OCI-LY1 (cell line): Measurements from ENCODE around the gene FUT8.

Source experiments
- H2AFZ ChIP-seq: fragments of 200-600 bp; sonication (generic), shearing (Covaris generic); 2 replicates; pipeline ENCODE4 v1.6.0; 2014; ENCODE audit warnings: antibody characterized with exemption, mild to moderate bottlenecking, low read length
- H3F3A ChIP-seq: fragments of 200-600 bp; sonication (generic), shearing (Covaris generic); 2 replicates; pipeline ENCODE4 v1.6.0; 2014; ENCODE audit warnings: mild to moderate bottlenecking, antibody characterized with exemption, low read length, moderate library complexity; ENCODE audit not compliant: insufficient read depth
- H3K27ac ChIP-seq: fragments of 200-600 bp; sonication (generic); 2 replicates; pipeline ENCODE4 v1.5.1; 2014; ENCODE audit warnings: low read length, mixed run types, mild to moderate bottlenecking, low read depth; ENCODE audit not compliant: poor library complexity, severe bottlenecking
- H3K27me3 ChIP-seq: fragments of 200-600 bp; sonication (generic); 2 replicates; pipeline ENCODE4 v1.6.0; 2014; ENCODE audit warnings: antibody characterized with exemption, mild to moderate bottlenecking, low read length, moderate library complexity; ENCODE audit not compliant: insufficient read depth
- H3K36me3 ChIP-seq: fragments of 200-600 bp; sonication (generic); 2 replicates; pipeline ENCODE4 v1.6.1; 2014; ENCODE audit warnings: mild to moderate bottlenecking, antibody characterized with exemption, low read length, moderate library complexity, mixed read lengths; ENCODE audit not compliant: insufficient read depth
- H3K4me1 ChIP-seq: fragments of 200-600 bp; sonication (generic); 2 replicates; pipeline ENCODE4 v1.5.1; 2014; ENCODE audit warnings: mild to moderate bottlenecking, low read length, moderate library complexity; ENCODE audit not compliant: insufficient read depth, severe bottlenecking
- H3K4me2 ChIP-seq: fragments of 200-600 bp; sonication (generic), shearing (Covaris generic); 2 replicates; pipeline ENCODE4 v1.6.1; 2014; ENCODE audit warnings: low read length
- H3K4me3 ChIP-seq: fragments of 200-600 bp; sonication (generic); 2 replicates; pipeline ENCODE4 v1.5.1; 2014; ENCODE audit warnings: low read length, low read depth, mild to moderate bottlenecking, mixed read lengths; ENCODE audit not compliant: poor library complexity, severe bottlenecking
- H3K79me2 ChIP-seq: fragments of 200-600 bp; shearing (Covaris generic); 2 replicates; pipeline ENCODE4 v1.6.1; 2016; ENCODE audit warnings: mixed run types, low read length, mixed read lengths; ENCODE audit not compliant: insufficient read depth
- H3K9ac ChIP-seq: fragments of 200-600 bp; sonication (generic), shearing (Covaris generic); 2 replicates; pipeline ENCODE4 v1.6.1; 2014; ENCODE audit warnings: mild to moderate bottlenecking, low read length, mixed read lengths
- H3K9me2 ChIP-seq: fragments of 200-600 bp; sonication (generic), shearing (Covaris generic); 2 replicates; pipeline ENCODE4 v1.6.1; 2014; ENCODE audit warnings: low read depth, mild to moderate bottlenecking, low read length, mixed read lengths
- H3K9me3 ChIP-seq: fragments of 200-600 bp; shearing (Covaris generic); 2 replicates; pipeline ENCODE4 v1.6.1; 2014; ENCODE audit warnings: low read length, mixed read lengths
- H4K20me1 ChIP-seq: fragments of 200-600 bp; sonication (generic), shearing (Covaris generic); 2 replicates; pipeline ENCODE4 v1.6.0; 2016; ENCODE audit warnings: mild to moderate bottlenecking, low read length; ENCODE audit not compliant: insufficient read depth
- EZH2 ChIP-seq: fragments of 200-600 bp; sonication (generic), shearing (Covaris generic); IDR thresholded peaks from 2 replicates; pipeline ENCODE4 v1.8.0; 2017; ENCODE audit warnings: borderline replicate concordance, mixed run types, mild to moderate bottlenecking, antibody characterized with exemption, low read length, moderate library complexity, mixed read lengths
- TF ChIP-seq, protein P1 (sequence below): fragments of 200-600 bp; sonication (generic), shearing (Covaris generic); IDR thresholded peaks from 2 replicates; pipeline ENCODE4 v1.5.1; 2017; ENCODE audit warnings: mild to moderate bottlenecking, antibody characterized with exemption, low read length, moderate library complexity, mixed read lengths

The FUT8 gene

DNA sequence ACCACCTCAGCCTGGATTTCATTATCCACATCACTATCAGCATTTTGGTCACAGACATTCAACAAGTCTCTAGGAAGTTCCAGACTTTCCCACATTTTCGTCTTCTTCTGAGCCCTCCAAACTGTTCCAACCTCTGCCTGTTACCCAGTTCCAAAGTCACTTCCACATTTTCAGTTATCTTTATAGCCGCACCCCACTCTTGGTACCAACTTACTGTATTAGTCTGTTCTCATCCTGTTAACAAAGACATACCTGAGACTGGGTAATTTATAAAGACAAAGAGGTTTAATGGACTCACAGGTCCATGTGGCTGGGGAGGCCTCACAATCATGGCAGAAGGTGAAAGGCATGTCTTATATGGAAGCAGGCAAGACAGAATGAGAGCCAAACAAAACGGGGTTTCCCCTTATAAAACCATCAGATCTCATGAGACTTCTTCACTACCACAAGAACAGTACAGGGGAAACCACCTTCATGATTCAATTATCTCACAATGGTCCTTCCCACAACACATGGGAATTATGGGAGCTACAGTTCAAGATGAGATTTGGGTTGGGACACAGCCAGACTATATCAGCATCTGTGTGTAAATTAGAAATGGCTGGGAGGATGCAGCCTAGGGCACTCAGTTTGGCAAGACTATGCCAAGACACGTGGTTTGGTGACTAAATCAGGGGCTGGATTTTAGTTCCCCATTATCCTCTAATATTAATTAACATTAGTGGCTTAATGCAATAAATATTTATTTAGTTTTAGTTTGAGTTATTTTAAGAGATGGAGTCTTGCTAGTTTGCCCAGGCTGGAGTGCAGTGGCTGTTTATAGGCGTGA lies 16.2 kb upstream of the FUT8 start:
- Histone ChIP-seq H3K4me1 (no peaks in the 10 kb centered on the region), H3K27ac (no peak overlapping the region), H3K79me2 (no peaks in the 10 kb centered on the region), H3F3A (no peaks in the 10 kb centered on the region), H3K9ac (no peak overlapping the region), H3K9me3 (peaks cover 17% of the 10 kb centered on the region; the same call in 1 of the 2 replicates), H4K20me1 (no peaks in the 10 kb centered on the region), H2AFZ (no peak overlapping the region), H3K27me3 (no peaks in the 10 kb centered on the region), H3K36me3 (no peaks in the 10 kb centered on the region), H3K4me3 (no peak overlapping the region), H3K4me2 (no peak overlapping the region), H3K9me2 (no peaks in the 10 kb centered on the region)
- no peak for TF ChIP-seq EZH2
- TF ChIP-seq, protein P1, sequence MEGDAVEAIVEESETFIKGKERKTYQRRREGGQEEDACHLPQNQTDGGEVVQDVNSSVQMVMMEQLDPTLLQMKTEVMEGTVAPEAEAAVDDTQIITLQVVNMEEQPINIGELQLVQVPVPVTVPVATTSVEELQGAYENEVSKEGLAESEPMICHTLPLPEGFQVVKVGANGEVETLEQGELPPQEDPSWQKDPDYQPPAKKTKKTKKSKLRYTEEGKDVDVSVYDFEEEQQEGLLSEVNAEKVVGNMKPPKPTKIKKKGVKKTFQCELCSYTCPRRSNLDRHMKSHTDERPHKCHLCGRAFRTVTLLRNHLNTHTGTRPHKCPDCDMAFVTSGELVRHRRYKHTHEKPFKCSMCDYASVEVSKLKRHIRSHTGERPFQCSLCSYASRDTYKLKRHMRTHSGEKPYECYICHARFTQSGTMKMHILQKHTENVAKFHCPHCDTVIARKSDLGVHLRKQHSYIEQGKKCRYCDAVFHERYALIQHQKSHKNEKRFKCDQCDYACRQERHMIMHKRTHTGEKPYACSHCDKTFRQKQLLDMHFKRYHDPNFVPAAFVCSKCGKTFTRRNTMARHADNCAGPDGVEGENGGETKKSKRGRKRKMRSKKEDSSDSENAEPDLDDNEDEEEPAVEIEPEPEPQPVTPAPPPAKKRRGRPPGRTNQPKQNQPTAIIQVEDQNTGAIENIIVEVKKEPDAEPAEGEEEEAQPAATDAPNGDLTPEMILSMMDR = no peak

DNA sequence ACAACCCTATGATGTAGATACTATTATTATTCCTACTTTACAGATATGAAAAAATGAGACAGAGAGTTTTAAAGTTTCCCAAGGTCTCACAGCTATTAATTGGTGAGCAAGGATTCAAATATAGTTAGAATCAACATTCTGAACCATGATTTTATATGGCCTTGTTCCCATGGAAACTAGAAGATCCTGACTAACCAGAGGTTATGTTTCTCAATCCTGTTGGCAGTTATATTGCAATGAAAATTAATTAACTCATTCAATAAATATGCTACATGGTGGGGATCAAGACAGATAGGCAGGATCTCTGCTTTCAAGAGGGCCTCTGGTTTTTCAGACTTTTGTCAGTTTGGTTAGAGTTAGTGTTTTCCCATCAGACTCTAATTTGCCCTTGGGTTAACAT lies 9.3 kb upstream of the FUT8 start:
- no peaks in the 10 kb centered on the region for H3K9me3 ChIP-seq
- H3F3A ChIP-seq = no peaks in the 10 kb centered on the region
- H2AFZ ChIP-seq = no peak overlapping the region
- no peaks in the 10 kb centered on the region for H3K36me3 ChIP-seq
- no peak overlapping the region for H3K27ac ChIP-seq
- no peak for TF ChIP-seq EZH2
- TF ChIP-seq, protein P1 = no peak
- no peak overlapping the region for H3K9ac ChIP-seq
- H3K4me2 ChIP-seq = no peak overlapping the region
- H3K27me3 ChIP-seq = no peaks in the 10 kb centered on the region
- no peak overlapping the region for H3K4me3 ChIP-seq
- no peaks in the 10 kb centered on the region for H4K20me1 ChIP-seq
- no peaks in the 10 kb centered on the region for H3K4me1 ChIP-seq
- no peaks in the 10 kb centered on the region for H3K79me2 ChIP-seq
- H3K9me2 ChIP-seq = no peaks in the 10 kb centered on the region

GRCh38 chr14:65408113-65408512 lies 4.4 kb upstream of the FUT8 start:
- H3K79me2 ChIP-seq = peaks cover under 1% of the 10 kb centered on the region; the same call in 1 of the 2 replicates
- H3K9ac ChIP-seq = no peak overlapping the region
- H3K4me1 ChIP-seq = peaks cover 7% of the 10 kb centered on the region
- H2AFZ ChIP-seq = no peak overlapping the region
- TF ChIP-seq, protein P1 = no peak
- no peak for TF ChIP-seq EZH2
- no peak overlapping the region for H3K4me2 ChIP-seq
- H3K27me3 ChIP-seq = no peaks in the 10 kb centered on the region
- H3K4me3 ChIP-seq = no peak overlapping the region
- H3K9me2 ChIP-seq = no peaks in the 10 kb centered on the region
- H3F3A ChIP-seq = no peaks in the 10 kb centered on the region
- H3K27ac ChIP-seq = no peak overlapping the region
- H4K20me1 ChIP-seq = no peaks in the 10 kb centered on the region
- H3K36me3 ChIP-seq = no peaks in the 10 kb centered on the region
- no peaks in the 10 kb centered on the region for H3K9me3 ChIP-seq
